GM19397 (cell line): Measurements from ENCODE around the gene MMP15.

Experiments used
- ATAC-seq: cut with Tn5 transposase; IDR thresholded peaks from one replicate; pipeline ENCODE4 v1.9.1; 2021; ENCODE audit warnings: mild to moderate bottlenecking, moderate library complexity; ENCODE audit not compliant: unreplicated experiment

The MMP15 gene

GRCh38 chr16:58034774-58035173 is 9.2 kb downstream of the MMP15 start:
- ATAC-seq = no peak

DNA sequence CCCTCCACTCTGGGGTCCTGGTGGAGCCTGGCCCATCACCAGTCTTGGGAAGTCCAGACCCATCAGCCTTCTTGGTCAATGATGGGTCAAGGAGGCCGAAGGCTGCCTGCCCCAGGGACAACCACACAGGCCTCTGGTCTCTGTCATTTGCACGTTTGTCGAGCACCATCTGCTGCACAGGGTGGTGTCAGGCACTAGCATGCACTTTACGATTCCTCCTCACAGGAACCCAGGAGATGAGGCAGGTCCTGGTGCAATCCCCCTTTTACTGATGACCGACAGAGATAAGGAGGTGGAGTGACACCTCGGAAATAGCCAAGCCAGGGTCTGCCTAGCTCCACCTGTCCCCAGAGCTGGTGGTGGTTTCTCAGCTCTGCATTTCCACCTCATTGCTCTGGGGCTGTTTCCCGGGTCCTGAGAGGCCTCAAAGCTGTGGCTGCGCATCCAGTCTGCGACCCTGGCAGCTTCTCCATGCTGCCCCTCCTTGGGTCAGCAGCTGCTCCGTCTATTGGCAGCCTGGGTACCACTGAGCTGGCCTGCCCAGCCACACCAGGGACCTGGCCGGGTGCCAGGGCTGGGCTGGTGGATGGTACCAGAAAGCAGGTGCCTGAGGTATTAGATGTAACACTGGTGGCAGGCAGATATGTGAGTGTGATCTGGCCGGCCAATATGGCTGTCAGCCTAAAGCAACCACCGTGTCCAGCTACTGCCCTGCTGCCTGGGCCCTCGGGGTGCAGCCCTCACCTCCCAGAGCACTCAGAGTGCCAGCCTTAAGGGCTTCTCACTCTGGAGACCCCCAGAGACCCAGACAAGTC is 10.0 kb downstream of the MMP15 start:
- ATAC-seq = no peak

- ATAC-seq = no peak
Observed at GRCh38 chr16:58036943-58037342, 11.4 kb downstream of the MMP15 start.

- no peak for ATAC-seq
Observed at GRCh38 chr16:58037365-58038057, 12.0 kb downstream of the MMP15 start.

- ATAC-seq = no peak
Observed at GRCh38 chr16:58038219-58038641, 12.7 kb downstream of the MMP15 start.

DNA sequence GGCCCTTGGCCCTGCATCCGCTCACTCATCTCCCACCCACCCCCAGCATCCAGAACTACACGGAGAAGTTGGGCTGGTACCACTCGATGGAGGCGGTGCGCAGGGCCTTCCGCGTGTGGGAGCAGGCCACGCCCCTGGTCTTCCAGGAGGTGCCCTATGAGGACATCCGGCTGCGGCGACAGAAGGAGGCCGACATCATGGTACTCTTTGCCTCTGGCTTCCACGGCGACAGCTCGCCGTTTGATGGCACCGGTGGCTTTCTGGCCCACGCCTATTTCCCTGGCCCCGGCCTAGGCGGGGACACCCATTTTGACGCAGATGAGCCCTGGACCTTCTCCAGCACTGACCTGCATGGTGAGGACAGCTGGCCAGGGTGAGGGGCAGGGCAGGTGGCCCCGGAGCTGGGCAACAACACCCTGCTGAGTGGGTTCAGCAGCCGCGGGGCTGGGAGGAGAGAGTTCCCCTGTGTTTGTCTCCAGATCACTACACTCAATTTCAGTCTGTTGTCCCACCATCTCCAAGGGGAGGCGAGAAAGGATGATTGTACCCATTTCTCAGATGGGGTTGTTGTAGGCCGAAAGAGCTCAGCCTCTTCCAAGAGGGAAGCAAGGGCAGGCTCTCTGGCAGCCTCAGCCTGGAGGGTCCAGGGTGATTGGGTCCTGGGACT is 14.4 kb downstream of the MMP15 start:
- no peak for ATAC-seq

- no peak for ATAC-seq
Observed at GRCh38 chr16:58040496-58040846, 14.9 kb downstream of the MMP15 start.

- no peak for ATAC-seq
Observed at GRCh38 chr16:58040945-58041627, 15.5 kb downstream of the MMP15 start.

DNA sequence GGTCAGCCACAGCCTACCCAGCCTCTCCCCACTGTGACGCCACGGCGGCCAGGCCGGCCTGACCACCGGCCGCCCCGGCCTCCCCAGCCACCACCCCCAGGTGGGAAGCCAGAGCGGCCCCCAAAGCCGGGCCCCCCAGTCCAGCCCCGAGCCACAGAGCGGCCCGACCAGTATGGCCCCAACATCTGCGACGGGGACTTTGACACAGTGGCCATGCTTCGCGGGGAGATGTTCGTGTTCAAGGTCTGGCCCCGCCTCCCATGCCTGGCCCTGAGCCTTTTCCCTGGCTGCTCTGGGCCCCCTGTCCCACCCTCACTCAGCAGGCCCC is 16.0 kb downstream of the MMP15 start:
- ATAC-seq = no peak

DNA sequence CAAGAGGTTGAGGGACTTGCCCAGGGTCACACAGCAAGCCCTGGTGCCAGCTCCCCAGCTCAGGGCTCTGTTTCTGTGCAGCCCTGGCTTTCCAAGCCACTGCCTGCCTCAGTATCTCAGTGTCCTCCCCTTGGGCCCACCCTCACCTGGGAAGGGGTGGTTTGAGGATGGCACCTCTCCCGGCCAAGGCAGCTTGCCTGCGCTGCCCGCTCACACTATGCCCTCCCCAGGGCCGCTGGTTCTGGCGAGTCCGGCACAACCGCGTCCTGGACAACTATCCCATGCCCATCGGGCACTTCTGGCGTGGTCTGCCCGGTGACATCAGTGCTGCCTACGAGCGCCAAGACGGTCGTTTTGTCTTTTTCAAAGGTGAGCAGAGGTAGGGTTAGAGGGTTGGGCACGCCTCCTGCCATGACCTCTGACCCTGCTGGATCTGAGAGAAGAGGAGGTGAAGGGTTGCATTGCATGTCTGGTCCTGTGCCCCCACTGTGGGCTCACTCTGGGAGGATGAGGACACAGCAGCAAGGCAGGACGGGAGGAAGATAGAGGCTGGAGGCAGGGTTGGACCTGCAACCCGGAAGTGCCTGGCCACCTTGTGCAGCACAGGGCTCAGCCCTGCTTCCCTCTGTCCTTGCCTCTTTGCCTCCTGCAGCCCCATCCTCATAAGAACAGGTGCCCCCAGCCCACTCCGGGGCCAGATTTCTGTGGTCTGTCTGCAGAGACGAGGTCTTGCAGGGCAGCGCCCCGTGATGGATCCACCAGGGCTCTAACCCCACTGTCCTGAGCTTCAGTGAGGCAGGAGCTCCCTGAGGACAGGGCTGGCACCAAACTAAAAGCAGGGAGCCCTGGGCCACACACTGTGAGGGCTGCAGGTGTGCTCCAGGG is 16.7 kb downstream of the MMP15 start:
- ATAC-seq = no peak

GRCh38 chr16:58042886-58043515 is 17.4 kb downstream of the MMP15 start:
- no peak for ATAC-seq

GRCh38 chr16:58043571-58044155 is 18.1 kb downstream of the MMP15 start:
- ATAC-seq = no peak

DNA sequence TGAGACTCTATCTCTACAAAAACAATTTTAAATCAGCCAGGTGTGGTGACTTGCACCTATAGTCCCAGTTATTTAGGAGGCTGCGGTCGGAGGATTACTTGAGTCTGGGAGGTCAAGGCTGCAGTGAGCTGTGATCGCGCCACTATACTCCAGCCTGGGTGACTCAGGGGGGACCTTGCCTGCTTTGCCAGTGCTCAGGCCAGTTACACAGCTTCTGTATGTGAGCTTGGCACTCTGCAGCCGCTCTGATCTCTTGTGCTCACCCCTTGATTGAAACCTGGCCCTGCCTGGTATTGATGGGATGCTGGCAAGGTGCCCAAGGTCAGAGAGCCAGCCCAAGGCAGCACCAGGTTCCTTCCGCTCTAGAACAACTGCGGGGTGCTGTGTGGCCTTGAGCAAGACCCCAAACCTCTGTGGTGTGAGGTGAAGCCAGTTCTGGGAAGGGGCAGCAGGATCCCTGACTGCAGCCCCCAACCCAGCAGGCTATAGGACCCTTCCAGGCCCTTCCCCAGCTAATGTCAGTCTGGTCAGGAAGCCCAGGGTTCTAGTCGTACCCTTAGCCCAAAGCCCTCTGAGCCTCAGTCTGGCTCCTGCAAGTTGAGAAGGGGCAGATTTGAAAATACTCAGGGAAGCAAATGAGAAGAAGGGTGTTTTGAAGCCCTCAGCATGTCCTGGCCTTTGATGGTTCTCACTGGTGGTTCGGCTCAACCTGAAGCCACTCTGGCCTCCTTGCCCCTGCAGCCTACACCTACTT is 18.9 kb downstream of the MMP15 start:
- ATAC-seq = no peak

- ATAC-seq = no peak
Observed at GRCh38 chr16:58045096-58045495, 19.5 kb downstream of the MMP15 start.

GRCh38 chr16:58046054-58046881 is 20.7 kb downstream of the MMP15 start:
- ATAC-seq = no peak

DNA sequence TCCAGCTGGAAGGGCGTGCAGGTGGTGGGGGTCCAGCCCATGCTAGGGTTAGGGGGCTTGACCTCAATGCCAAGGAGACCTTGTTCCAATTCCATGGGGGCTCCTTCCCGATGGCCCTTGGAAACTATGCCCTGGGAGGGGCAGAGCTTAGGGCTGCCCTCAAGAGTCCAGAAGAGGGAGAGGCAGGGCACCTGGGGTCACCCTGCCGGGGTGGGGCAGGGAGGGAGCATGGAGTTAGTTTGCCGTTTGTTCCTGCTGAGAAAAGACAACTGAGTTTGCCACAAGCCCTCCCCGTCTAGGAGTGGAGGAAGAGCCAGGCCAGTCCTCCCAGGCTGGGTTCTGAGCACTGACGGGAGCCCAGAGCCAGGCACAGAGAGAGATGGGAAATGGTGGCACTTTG is 21.4 kb downstream of the MMP15 start:
- no peak for ATAC-seq

- ATAC-seq = no peak
Observed at GRCh38 chr16:58047557-58048348, 22.2 kb downstream of the MMP15 start.
